Measurements from ENCODE around the gene EPHB2.

EPHB2 gene

DNA sequence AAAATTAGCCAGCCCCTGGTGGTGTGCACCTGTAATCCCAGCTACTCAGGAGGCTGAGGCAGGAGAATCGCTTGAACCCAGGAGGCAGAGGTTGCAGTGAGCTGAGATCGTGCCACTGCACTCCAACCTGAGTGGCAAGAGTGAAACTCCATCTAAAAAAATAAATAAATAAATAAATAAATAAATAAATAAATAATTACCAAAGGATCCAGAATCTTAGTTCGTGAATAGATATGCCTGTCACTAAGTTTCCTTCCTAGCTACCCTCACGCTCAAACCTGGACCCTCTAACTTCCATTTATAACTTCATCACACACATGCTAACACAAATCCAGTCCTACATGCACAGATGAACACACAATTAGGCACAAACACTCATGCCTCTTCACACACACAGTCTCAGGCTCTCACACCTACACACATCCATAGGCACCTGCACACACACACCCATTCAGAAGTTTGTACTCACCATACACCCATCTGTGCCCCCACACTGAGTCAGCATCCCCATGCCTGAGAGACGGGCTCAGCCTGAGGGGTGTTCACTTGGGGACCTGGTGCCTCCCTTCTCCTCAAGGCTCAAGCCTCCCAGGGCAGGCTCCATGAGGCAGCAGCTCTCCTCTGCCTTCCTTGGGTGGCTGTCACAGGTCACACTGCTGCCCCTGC is 200.5 kb downstream of the EPHB2 start (continued):
- TF ChIP-seq, protein P1, sequence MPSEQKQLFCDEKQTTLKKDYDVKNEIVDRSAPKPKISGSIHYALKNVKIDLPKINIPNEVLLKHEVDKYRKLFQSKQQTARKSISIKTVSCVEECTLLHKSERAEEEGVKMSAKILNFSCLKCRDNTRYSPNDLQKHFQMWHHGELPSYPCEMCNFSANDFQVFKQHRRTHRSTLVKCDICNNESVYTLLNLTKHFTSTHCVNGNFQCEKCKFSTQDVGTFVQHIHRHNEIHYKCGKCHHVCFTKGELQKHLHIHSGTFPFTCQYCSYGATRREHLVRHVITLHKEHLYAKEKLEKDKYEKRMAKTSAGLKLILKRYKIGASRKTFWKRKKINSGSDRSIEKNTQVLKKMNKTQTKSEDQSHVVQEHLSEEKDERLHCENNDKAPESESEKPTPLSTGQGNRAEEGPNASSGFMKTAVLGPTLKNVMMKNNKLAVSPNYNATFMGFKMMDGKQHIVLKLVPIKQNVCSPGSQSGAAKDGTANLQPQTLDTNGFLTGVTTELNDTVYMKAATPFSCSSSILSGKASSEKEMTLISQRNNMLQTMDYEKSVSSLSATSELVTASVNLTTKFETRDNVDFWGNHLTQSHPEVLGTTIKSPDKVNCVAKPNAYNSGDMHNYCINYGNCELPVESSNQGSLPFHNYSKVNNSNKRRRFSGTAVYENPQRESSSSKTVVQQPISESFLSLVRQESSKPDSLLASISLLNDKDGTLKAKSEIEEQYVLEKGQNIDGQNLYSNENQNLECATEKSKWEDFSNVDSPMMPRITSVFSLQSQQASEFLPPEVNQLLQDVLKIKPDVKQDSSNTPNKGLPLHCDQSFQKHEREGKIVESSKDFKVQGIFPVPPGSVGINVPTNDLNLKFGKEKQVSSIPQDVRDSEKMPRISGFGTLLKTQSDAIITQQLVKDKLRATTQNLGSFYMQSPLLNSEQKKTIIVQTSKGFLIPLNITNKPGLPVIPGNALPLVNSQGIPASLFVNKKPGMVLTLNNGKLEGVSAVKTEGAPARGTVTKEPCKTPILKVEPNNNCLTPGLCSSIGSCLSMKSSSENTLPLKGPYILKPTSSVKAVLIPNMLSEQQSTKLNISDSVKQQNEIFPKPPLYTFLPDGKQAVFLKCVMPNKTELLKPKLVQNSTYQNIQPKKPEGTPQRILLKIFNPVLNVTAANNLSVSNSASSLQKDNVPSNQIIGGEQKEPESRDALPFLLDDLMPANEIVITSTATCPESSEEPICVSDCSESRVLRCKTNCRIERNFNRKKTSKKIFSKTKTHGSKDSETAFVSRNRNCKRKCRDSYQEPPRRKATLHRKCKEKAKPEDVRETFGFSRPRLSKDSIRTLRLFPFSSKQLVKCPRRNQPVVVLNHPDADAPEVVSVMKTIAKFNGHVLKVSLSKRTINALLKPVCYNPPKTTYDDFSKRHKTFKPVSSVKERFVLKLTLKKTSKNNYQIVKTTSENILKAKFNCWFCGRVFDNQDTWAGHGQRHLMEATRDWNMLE (tag by site-specific recombination; conservative IDR thresholded peaks at IDR 0.05; ENCODE audit: low read depth), result peak; percentile 86
- no peak for TF ChIP-seq ZNF112 (tag by site-specific recombination; IDR thresholded peaks at IDR 0.05)
- no peak for TF ChIP-seq ZNF202 (tag by site-specific recombination; IDR thresholded peaks at IDR 0.05; ENCODE audit: borderline replicate concordance)
- no peak for TF ChIP-seq ZNF776 (tag by site-specific recombination; IDR thresholded peaks at IDR 0.05; ENCODE audit: borderline replicate concordance)
- TF ChIP-seq, protein P2, sequence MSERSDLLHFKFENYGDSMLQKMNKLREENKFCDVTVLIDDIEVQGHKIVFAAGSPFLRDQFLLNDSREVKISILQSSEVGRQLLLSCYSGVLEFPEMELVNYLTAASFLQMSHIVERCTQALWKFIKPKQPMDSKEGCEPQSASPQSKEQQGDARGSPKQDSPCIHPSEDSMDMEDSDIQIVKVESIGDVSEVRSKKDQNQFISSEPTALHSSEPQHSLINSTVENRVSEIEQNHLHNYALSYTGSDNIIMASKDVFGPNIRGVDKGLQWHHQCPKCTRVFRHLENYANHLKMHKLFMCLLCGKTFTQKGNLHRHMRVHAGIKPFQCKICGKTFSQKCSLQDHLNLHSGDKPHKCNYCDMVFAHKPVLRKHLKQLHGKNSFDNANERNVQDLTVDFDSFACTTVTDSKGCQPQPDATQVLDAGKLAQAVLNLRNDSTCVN (tag by site-specific recombination; optimal IDR thresholded peaks at IDR 0.05), result no peak
- no peak for TF ChIP-seq ZNF169 (tag by site-specific recombination; IDR thresholded peaks at IDR 0.05)
- TF ChIP-seq, protein P3, sequence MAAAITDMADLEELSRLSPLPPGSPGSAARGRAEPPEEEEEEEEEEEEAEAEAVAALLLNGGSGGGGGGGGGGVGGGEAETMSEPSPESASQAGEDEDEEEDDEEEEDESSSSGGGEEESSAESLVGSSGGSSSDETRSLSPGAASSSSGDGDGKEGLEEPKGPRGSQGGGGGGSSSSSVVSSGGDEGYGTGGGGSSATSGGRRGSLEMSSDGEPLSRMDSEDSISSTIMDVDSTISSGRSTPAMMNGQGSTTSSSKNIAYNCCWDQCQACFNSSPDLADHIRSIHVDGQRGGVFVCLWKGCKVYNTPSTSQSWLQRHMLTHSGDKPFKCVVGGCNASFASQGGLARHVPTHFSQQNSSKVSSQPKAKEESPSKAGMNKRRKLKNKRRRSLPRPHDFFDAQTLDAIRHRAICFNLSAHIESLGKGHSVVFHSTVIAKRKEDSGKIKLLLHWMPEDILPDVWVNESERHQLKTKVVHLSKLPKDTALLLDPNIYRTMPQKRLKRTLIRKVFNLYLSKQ (tag by site-specific recombination; IDR thresholded peaks at IDR 0.05; ENCODE audit: borderline replicate concordance), result no peak
- no peak for TF ChIP-seq ZNF248 (tag by site-specific recombination; IDR thresholded peaks at IDR 0.05)
- TF ChIP-seq, protein P4, sequence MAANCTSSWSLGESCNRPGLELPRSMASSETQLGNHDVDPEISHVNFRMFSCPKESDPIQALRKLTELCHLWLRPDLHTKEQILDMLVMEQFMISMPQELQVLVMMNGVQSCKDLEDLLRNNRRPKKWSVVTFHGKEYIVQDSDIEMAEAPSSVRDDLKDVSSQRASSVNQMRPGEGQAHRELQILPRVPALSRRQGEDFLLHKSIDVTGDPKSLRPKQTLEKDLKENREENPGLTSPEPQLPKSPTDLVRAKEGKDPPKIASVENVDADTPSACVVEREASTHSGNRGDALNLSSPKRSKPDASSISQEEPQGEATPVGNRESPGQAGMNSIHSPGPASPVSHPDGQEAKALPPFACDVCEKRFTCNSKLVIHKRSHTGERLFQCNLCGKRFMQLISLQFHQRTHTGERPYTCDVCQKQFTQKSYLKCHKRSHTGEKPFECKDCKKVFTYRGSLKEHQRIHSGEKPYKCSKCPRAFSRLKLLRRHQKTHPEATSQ (tag by site-specific recombination; IDR thresholded peaks at IDR 0.05), result no peak
- no peak for TF ChIP-seq TCF7L2 (IDR thresholded peaks at IDR 0.05; ENCODE audit: borderline replicate concordance, low read depth, low read length)
- TF ChIP-seq, protein P5, sequence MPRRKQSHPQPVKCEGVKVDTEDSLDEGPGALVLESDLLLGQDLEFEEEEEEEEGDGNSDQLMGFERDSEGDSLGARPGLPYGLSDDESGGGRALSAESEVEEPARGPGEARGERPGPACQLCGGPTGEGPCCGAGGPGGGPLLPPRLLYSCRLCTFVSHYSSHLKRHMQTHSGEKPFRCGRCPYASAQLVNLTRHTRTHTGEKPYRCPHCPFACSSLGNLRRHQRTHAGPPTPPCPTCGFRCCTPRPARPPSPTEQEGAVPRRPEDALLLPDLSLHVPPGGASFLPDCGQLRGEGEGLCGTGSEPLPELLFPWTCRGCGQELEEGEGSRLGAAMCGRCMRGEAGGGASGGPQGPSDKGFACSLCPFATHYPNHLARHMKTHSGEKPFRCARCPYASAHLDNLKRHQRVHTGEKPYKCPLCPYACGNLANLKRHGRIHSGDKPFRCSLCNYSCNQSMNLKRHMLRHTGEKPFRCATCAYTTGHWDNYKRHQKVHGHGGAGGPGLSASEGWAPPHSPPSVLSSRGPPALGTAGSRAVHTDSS (tag by site-specific recombination; IDR thresholded peaks at IDR 0.05), result no peak
- TF ChIP-seq ZNF366 (tag by site-specific recombination; conservative IDR thresholded peaks at IDR 0.05), result no peak
- TF ChIP-seq ZNF394 (tag by site-specific recombination; IDR thresholded peaks at IDR 0.05; ENCODE audit: borderline replicate concordance), result peak; percentile 94
- no peak for TF ChIP-seq KLF1 (tag by site-specific recombination; IDR thresholded peaks at IDR 0.05)
- no peak for TF ChIP-seq KLF16 (tag by site-specific recombination; IDR thresholded peaks at IDR 0.05)
- TF ChIP-seq HOXA7 (CRISPR knock-in tag; IDR thresholded peaks at IDR 0.05; ENCODE audit: borderline replicate concordance), result no peak
- no peak for TF ChIP-seq ZNF544 (tag by site-specific recombination; IDR thresholded peaks at IDR 0.05)
- TF ChIP-seq ZNF660 (tag by site-specific recombination; IDR thresholded peaks at IDR 0.05), result no peak
- TF ChIP-seq ZNF155 (tag by site-specific recombination; IDR thresholded peaks at IDR 0.05), result no peak
- TF ChIP-seq MYNN (tag by site-specific recombination; IDR thresholded peaks at IDR 0.05; ENCODE audit: borderline replicate concordance), result no peak
- TF ChIP-seq ZNF121 (tag by site-specific recombination; IDR thresholded peaks at IDR 0.05), result no peak
- TF ChIP-seq ZNF768 (tag by site-specific recombination; IDR thresholded peaks at IDR 0.05), result no peak
- TF ChIP-seq, protein P6, sequence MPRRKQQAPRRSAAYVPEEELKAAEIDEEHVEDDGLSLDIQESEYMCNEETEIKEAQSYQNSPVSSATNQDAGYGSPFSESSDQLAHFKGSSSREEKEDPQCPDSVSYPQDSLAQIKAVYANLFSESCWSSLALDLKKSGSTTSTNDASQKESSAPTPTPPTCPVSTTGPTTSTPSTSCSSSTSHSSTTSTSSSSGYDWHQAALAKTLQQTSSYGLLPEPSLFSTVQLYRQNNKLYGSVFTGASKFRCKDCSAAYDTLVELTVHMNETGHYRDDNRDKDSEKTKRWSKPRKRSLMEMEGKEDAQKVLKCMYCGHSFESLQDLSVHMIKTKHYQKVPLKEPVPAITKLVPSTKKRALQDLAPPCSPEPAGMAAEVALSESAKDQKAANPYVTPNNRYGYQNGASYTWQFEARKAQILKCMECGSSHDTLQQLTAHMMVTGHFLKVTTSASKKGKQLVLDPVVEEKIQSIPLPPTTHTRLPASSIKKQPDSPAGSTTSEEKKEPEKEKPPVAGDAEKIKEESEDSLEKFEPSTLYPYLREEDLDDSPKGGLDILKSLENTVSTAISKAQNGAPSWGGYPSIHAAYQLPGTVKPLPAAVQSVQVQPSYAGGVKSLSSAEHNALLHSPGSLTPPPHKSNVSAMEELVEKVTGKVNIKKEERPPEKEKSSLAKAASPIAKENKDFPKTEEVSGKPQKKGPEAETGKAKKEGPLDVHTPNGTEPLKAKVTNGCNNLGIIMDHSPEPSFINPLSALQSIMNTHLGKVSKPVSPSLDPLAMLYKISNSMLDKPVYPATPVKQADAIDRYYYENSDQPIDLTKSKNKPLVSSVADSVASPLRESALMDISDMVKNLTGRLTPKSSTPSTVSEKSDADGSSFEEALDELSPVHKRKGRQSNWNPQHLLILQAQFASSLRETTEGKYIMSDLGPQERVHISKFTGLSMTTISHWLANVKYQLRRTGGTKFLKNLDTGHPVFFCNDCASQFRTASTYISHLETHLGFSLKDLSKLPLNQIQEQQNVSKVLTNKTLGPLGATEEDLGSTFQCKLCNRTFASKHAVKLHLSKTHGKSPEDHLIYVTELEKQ (tag by site-specific recombination; IDR thresholded peaks at IDR 0.05; ENCODE audit: borderline replicate concordance), result no peak
- TF ChIP-seq ZNF670 (tag by site-specific recombination; IDR thresholded peaks at IDR 0.05; ENCODE audit: low read depth), result no peak
- no peak for TF ChIP-seq ZNF707 (tag by site-specific recombination; IDR thresholded peaks at IDR 0.05)
- no peak for TF ChIP-seq SCRT2 (tag by site-specific recombination; IDR thresholded peaks at IDR 0.05)

All from HEK293 (cell line).